NB4 (cell line): ENCODE measurements around the gene ZFAND3.

Source experiments
- CTCF ChIP-seq: IDR thresholded peaks from one replicate; pipeline ENCODE4 v1.5.1; 2012; ENCODE audit warnings: low read depth, low read length
- MAX ChIP-seq: IDR thresholded peaks from 2 replicates; pipeline ENCODE4 v1.6.1; 2011; ENCODE audit warnings: low read depth, low read length

DNA sequence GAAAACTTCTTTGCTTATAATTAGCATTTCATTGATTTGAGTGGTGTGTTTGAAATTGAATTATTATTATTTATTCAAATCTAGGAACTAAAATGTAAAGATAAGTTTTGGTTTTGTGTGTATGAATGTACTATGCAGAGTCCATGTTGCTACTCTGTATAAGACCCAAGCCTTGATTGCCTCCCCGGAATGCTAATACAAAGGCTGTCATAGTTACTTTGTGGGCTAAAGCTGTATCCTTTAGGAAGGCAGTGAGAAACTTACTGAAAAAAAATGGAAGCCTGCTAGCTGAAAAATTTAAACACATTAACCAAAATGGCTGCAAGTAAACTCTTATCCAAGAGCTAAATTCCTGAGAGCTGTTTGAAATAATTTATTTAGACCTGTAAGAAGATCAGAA lies 213.3 kb downstream of the ZFAND3 start:
- TF ChIP-seq CTCF: no peak
- no peak for TF ChIP-seq MAX
